ENCODE data around the gene FALEC.

The FALEC gene

DNA sequence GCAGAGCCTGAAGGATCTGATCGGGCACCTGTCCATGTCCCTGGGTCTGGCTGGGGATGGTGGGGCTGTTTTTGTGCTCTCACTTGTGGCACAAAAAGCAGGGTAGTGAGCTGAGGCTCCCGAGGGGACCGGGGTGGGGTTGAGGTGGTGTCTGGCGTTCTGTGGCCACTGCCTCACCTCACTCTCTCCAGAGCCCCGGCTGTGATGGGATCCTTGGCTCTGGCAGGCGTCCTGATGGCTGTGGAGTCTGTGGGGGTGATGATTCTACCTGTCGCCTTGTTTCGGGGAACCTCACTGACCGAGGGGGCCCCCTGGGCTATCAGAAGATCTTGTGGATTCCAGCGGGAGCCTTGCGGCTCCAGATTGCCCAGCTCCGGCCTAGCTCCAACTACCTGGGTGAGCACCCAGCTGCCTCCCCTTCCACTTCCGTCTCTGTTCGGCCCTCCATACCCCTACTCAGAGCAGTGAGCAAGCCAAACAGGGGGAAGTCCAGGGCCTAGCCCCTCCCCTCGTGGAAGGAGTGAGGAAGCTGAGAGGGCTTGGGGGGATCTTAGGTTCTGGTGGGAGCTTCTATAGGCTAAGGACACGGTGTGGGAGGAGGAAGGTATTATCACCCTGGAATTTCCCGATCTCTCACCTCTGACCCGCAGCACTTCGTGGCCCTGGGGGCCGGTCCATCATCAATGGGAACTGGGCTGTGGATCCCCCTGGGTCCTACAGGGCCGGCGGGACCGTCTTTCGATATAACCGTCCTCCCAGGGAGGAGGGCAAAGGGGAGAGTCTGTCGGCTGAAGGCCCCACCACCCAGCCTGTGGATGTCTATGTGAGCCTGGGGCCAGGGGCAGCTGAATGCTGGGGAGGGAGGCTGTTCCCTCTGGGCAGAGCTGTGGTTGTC, 40.7 kb downstream of the FALEC start:
- TF ChIP-seq CTCF (IDR thresholded peaks at IDR 0.05; ENCODE audit: borderline replicate concordance, insufficient read depth, low read depth, low read length): no peak
- H3K4me3 ChIP-seq (ENCODE audit: low read depth, low read length): no peak overlapping the region

DNA sequence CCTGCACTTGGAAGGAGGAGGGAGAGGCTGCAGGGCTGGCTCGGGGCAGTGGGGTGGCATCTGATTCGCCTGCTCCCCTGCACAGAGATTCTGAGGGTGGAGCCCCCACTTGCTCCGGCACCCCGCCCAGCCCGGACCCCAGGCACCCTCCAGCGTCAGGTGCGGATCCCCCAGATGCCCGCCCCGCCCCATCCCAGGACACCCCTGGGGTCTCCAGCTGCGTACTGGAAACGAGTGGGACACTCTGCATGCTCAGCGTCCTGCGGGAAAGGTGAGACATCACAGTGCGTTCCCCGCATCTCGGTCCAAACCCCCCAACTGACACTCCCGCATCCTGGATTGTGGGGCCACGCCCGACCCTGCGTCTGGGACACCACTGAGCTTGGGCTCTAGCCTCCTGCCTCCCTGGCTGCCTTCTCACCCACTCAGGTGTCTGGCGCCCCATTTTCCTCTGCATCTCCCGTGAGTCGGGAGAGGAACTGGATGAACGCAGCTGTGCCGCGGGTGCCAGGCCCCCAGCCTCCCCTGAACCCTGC, 41.6 kb downstream of the FALEC start:
- no peak overlapping the region for H3K4me3 ChIP-seq (ENCODE audit: low read depth, low read length)
- no peak for TF ChIP-seq CTCF (IDR thresholded peaks at IDR 0.05; ENCODE audit: borderline replicate concordance, insufficient read depth, low read depth, low read length)

- H3K4me3 ChIP-seq (ENCODE audit: low read depth, low read length): no peak overlapping the region
- no peak for TF ChIP-seq CTCF (IDR thresholded peaks at IDR 0.05; ENCODE audit: borderline replicate concordance, insufficient read depth, low read depth, low read length)
Measured at GRCh38 chr1:150557813-150558212, 42.3 kb downstream of the FALEC start.

GRCh38 chr1:150558303-150558704, 42.8 kb downstream of the FALEC start:
- TF ChIP-seq CTCF (IDR thresholded peaks at IDR 0.05; ENCODE audit: borderline replicate concordance, insufficient read depth, low read depth, low read length): no peak
- H3K4me3 ChIP-seq (ENCODE audit: low read depth, low read length): no peak overlapping the region

GRCh38 chr1:150558761-150559655, 43.5 kb downstream of the FALEC start:
- no peak for TF ChIP-seq CTCF (IDR thresholded peaks at IDR 0.05; ENCODE audit: borderline replicate concordance, insufficient read depth, low read depth, low read length)
- no peak overlapping the region for H3K4me3 ChIP-seq (ENCODE audit: low read depth, low read length)

- no peak overlapping the region for H3K4me3 ChIP-seq (ENCODE audit: low read depth, low read length)
- TF ChIP-seq CTCF (IDR thresholded peaks at IDR 0.05; ENCODE audit: borderline replicate concordance, insufficient read depth, low read depth, low read length): no peak
Measured at GRCh38 chr1:150559656-150560010, 44.1 kb downstream of the FALEC start.
